DMS153 treated with DMSO at 0.1 percent for 48 hours (cell line): ENCODE data around the gene IRAG1.

Experiments used
- DNase-seq: peaks from one replicate; lab custom pipeline; 2025; ENCODE audit not compliant: unreplicated experiment; lab: John Stamatoyannopoulos, UW

IRAG1 gene

GRCh38 chr11:10693509-10694081, at the start of gene IRAG1:
Gene IRAG1 (minus strand): TSS chr11:10693755. CDS start chr11:10693602, 153 bp downstream.
- DNase-seq = no peak

- no peak for DNase-seq
These were observed 49.1 kb upstream of the IRAG1 start for GRCh38 chr11:10742460-10743208.

GRCh38 chr11:10735481-10736475, 42.2 kb upstream of the IRAG1 start:
- peak; percentile 96 for DNase-seq

- DNase-seq = no peak
These were observed 37.6 kb upstream of the IRAG1 start for GRCh38 chr11:10731064-10731680.

- DNase-seq = no peak
These were observed 36.6 kb upstream of the IRAG1 start for GRCh38 chr11:10730151-10730550.

GRCh38 chr11:10728789-10729472, 35.4 kb upstream of the IRAG1 start:
- DNase-seq = no peak

GRCh38 chr11:10728154-10728553, 34.6 kb upstream of the IRAG1 start:
- no peak for DNase-seq

- no peak for DNase-seq
These were observed 33.7 kb upstream of the IRAG1 start for GRCh38 chr11:10727146-10727851.

- no peak for DNase-seq
These were observed 32.3 kb upstream of the IRAG1 start for GRCh38 chr11:10725907-10726253.

GRCh38 chr11:10725114-10725906, 31.8 kb upstream of the IRAG1 start:
- no peak for DNase-seq

- DNase-seq = no peak
These were observed 28.8 kb upstream of the IRAG1 start for GRCh38 chr11:10722307-10722706.

- DNase-seq = no peak
These were observed 27.4 kb upstream of the IRAG1 start for GRCh38 chr11:10720881-10721376.

- no peak for DNase-seq
These were observed 26.1 kb upstream of the IRAG1 start for GRCh38 chr11:10719616-10720015.

- DNase-seq = no peak
These were observed 23.1 kb upstream of the IRAG1 start for GRCh38 chr11:10716543-10717259.

- DNase-seq = no peak
These were observed 22.6 kb upstream of the IRAG1 start for GRCh38 chr11:10716122-10716521.

GRCh38 chr11:10715571-10715970, 22.0 kb upstream of the IRAG1 start:
- no peak for DNase-seq

- no peak for DNase-seq
These were observed 15.9 kb upstream of the IRAG1 start for GRCh38 chr11:10709299-10710086.

GRCh38 chr11:10708131-10708530, 14.6 kb upstream of the IRAG1 start:
- DNase-seq = no peak
